HG02759 (cell line): Measurements from ENCODE around the gene CD300H.

Experiments
- ATAC-seq: cut with Tn5 transposase; IDR thresholded peaks from one replicate; pipeline ENCODE4 v1.9.1; 2021; ENCODE audit warnings: mild to moderate bottlenecking, moderate library complexity; ENCODE audit not compliant: unreplicated experiment

Gene CD300H

GRCh38 chr17:74567397-74567796 lies at the start of gene CD300H:
CD300H (minus strand) TSS chr17:74567509.
- ATAC-seq, result no peak

DNA sequence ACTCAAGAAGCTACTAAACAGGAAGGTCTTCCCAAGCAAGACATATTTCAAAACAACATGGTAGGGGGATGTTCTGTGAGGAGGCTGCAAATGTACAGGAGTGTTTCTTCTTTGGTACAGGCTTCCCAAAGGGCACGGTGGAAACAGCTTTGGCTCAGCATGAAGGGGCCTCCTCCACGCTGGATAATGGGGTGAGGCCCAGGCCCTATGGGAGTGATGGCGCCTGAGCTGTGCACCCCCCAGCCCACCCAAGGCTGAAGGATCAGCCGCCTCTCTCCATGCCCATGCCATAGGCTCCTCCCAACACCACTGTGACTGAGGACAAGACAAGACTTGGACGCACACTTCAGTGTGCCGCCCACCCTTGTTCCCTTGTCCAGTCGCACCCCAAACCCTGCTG lies 49.4 kb upstream of the CD300H start:
- no peak for ATAC-seq

DNA sequence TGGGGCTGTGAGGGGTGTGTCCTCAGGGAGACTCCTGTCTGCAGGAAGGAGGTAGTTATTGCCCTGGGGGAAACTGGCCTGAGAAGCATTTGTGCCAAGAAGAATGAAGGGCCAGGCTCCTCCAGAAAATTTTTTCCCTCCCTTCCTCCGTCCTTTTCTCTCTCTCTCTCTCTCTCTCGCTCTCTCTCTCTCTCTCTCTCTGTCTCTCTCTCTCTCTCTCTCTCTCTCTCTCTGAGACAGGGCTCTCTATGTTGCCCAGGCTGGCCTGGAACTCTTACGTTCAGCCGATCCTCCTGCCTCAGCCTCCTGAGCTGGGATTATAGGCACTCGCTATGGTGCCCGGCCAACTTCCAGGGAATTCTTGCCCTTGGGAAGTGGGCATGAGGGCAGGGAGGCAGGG lies 44.7 kb upstream of the CD300H start:
- no peak for ATAC-seq

- no peak for ATAC-seq
Measured at GRCh38 chr17:74610108-74610507, 42.8 kb upstream of the CD300H start.

- no peak for ATAC-seq
Measured at GRCh38 chr17:74608511-74608910, 41.2 kb upstream of the CD300H start.

GRCh38 chr17:74607221-74607620 lies 39.9 kb upstream of the CD300H start:
- no peak for ATAC-seq

DNA sequence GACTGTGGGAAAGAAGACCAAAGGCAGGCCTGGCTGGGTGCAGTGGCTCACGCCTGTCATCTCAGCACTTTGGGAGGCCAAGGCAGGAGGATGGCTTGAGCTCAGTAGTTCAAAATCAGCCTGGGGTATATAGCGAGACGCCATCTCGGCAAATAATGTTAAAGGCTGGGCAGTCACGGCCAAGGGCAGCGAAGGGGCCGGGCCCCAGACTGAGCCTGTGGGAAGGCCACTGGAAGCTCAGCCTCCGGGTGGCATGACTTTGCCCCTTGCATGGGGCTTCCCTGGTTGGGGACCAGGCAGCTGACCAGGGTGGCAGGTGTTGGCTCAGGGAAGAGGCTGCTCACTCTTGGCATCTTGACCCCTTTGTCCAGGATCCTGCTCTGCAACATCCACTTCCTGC lies 38.7 kb upstream of the CD300H start:
- ATAC-seq, result no peak

- ATAC-seq, result no peak
Measured at GRCh38 chr17:74605361-74605760, 38.1 kb upstream of the CD300H start.

DNA sequence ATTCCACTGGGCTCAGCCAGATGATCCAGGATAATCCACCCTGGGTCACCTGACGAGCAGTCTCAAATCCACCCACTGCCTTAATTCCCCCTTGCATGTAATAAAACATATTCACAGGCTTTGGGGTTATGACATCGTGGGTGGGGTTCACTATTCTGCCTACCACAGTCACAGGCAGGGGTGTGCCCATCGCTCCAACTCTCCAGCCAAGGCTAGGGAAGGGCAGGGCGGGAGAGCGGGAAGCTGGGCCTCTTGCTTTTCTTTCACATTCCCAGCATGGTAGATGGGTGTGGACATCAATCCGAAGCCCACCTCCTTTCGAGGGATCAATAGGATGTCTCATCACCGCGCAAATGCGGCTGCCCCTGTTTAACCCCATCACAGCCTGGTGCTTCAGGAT lies 37.5 kb upstream of the CD300H start:
- ATAC-seq, result no peak

DNA sequence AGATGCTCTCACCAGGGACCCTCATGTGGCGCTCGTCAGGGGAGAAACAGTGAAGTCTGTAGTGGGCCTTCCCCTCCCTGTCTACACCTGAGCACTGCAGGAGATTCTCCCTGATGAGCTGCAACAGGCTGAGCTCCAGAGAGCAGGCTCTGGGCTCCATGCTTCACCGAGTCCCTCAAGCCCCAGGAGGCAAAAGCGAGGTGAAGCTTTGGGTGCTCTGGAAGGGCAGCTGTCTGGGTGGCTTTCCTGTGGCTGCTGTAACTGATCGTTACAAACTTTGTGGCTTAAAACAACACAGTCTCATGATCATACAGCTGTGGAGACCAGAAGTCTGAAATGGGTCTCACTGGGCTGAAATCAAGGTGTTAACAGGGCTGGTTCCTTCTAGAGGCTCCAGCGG lies 36.9 kb upstream of the CD300H start:
- no peak for ATAC-seq

DNA sequence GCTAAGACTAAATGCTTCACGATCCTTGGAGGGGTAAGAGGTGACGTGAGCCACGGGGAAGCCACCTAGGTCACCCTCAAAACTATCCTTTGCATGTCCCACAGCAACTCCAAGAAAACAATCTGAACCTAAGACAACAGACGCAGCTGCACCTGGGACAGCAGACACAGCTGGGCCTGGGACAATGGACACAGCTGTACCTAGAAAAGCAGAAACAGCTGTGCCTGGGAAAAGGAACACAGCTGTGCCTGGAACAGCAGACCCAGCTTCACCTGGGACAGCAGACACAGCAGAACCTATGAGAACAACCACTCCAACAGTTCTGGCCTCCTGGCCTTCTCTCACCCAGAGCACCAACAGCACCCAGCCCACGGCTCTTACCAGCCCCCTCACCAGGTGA lies 36.4 kb upstream of the CD300H start:
- ATAC-seq, result no peak

- no peak for ATAC-seq
Measured at GRCh38 chr17:74603037-74603635, 35.8 kb upstream of the CD300H start.

GRCh38 chr17:74601944-74602572 lies 34.7 kb upstream of the CD300H start:
- no peak for ATAC-seq

DNA sequence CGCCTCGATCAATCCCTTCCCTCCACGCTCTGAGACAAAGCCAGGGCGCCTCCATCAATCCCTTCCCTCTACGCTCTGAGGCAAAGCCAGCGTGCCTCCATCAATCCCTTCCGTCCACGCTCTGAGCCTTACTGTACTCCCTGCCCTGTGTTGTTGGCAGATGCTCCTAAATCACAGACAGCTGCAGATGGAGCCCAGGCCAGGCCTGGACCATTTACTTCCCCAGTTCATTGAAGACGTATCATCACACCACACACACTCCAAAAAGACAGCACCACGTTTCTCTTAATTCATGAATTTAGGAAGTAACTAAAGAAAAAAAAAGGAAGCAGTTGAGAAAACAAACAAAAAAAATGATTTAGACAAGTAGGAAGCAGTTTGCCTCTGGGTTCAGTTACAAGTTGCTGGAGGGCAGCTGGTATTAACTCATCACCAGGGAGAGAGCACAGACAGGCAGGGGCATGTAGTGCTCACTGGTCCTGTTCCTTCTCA lies 32.2 kb upstream of the CD300H start:
- no peak for ATAC-seq

- ATAC-seq, result no peak
Measured at GRCh38 chr17:74599023-74599399, 31.7 kb upstream of the CD300H start.

DNA sequence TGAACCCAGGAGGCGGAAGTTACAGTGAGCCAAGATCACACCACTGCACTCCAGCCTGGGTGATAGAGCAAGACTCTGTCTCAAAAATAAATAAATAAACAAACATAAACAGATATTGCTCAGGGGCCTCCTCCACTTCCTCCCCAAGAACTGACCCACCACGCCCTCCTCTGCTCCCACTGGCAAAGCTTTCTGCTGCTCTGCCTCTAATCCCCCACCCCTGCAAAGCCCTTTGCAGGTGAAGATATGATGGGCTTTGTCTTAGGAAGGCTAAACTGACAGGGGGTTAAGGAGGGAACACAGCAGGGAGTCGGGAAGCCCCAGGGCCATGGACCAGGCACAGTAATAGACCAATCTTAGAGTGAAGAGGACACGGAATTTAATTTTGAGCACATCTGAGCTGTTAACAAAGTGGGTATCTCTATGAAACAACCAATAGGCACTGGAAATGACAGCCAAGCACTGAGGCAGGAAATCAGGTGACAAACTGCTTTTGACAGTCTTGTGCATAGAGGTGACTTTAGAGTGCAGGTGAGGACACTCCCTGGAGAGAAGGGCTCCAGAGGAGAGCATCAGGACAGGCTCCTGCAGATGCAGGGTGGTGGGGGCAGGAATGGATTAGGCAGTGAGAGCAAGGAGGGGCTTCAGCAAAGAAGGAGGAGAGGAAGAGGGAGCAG lies 31.2 kb upstream of the CD300H start:
- ATAC-seq, result no peak

DNA sequence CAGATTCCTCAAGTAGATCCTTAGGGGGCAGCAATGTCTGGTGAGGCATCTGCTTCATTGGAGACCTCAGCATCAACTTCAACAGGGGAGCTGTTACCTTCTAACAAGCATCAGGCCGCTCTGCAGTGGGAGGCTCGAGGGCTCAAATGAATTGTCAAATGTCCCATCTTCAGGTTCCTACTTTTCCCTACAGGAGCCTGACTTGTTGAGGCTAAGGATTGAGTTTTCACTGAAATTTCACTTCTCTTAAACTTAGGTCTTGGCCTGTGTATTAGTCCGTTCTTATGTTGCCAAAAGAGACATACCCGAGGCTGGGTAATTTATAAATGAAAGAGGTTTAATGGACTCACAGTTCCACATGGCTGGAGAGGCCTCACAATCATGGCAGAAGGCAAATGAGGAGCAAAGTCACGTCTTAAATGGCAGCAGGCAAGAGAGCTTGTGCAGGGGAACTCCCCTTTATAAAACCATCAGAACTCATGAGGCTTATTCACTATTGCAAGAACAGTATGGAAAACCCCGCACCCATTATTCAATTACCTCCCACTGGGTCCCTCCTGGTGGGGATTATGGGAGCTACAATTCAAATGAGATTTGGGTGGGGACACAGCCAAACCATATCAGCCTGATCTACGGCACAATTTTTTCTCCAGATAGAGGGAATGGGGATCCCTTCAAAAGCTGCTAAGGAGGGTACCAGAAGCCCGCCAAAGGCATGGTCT lies 29.9 kb upstream of the CD300H start:
- ATAC-seq, result no peak

GRCh38 chr17:74595037-74595750 lies 27.9 kb upstream of the CD300H start:
- no peak for ATAC-seq

GRCh38 chr17:74592087-74592990 lies 25.0 kb upstream of the CD300H start, which contains the start of gene CD300LD:
CD300LD (minus strand) TSS chr17:74592283; CDS start chr17:74592202, 81 bp downstream.
- ATAC-seq, result no peak

- ATAC-seq, result no peak
Measured at GRCh38 chr17:74591503-74591902, 24.2 kb upstream of the CD300H start.
